ENCODE data around the gene TOP1.

The TOP1 gene

DNA sequence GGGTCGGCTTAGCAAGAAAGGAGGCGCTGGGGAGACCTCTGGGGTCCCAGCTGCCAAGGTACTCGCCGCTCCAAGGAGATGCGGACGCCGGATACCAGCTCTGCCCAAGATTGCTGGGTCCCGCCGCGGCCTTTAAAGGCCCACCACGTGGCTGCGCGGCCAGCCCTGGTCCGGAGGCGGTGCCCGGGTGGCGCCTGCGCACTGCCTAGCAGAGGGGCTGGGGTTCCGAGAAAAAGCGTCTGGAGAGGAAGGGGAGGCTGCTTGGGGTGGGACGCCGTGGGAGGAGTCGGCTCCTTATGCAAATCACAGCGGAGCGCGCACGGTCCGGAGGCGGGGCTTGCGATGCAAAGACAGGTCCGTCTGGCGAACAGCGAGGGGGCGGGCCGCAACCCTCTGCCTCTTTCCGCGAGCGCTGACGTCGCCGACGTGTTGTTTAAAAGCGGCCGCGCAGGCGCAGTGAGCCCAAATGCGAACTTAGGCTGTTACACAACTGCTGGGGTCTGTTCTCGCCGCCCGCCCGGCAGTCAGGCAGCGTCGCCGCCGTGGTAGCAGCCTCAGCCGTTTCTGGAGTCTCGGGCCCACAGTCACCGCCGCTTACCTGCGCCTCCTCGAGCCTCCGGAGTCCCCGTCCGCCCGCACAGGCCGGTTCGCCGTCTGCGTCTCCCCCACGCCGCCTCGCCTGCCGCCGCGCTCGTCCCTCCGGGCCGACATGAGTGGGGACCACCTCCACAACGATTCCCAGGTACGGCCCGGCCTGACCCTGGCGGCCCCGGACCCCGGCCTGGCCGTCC is at the start of gene TOP1:
TOP1 (plus strand) TSS at position 464 of the 791 bp plus-strand sequence; CDS start at position 710, 246 bp downstream.
- Histone ChIP-seq H3K9ac (ENCODE audit: low read depth in 1 of 2, low read length in 2 of 2) (peak within 1 kb of the TSS; percentile 86 to 100), H3K27ac (ENCODE audit: low read depth in 2 of 2, low read length in 2 of 2) (peak within 1 kb of the TSS; percentile 95 to 96), H3K36me3 (ENCODE audit: control insufficient read depth in 2 of 2, insufficient read depth in 2 of 2, low read length in 2 of 2) (no peaks in the 10 kb centered on the region), H3K9me3 (ENCODE audit: control insufficient read depth in 2 of 2, low read length in 2 of 2) (no peaks in the 10 kb centered on the region), H3K4me3 (ENCODE audit: low read length in 2 of 2) (peak within 1 kb of the TSS; percentile 85 to 98), H3K4me1 (ENCODE audit: control insufficient read depth in 2 of 2, insufficient read depth in 2 of 2, low read length in 2 of 2) (peaks cover 16% of the 10 kb centered on the region in 2 donors), H3K27me3 (ENCODE audit: control insufficient read depth in 2 of 2, insufficient read depth in 2 of 2, low read length in 2 of 2) (no peaks in the 10 kb centered on the region)

DNA sequence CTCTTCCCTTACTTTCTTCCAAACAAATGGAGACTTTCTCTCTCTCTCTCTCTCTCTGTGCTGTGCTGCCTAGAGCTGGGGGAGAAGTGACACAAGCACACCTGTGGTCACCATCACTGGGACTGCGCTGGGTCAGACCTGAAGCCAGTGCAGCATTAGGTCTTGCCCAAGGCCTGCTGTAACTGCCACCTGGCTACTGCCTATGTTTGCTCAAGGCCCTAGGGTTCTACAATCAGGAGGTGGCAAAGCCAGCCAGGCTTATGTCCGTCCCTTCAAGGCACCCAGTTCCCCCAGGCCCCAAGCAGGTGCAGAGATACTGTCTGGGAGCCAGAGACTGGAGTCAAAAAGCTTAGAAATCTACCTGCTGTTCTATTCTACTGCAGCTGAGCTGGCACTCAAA is 49.4 kb upstream of the TOP1 start:
- Histone ChIP-seq H3K27ac (ENCODE audit: low read depth in 2 of 2, low read length in 2 of 2) (no peak overlapping the region), H3K9ac (ENCODE audit: low read depth in 1 of 2, low read length in 2 of 2) (no peak overlapping the region), H3K4me1 (ENCODE audit: control insufficient read depth in 2 of 2, insufficient read depth in 2 of 2, low read length in 2 of 2) (no peaks in the 10 kb centered on the region), H3K9me3 (ENCODE audit: control insufficient read depth in 2 of 2, low read length in 2 of 2) (peaks cover 0 to 2% of the 10 kb centered on the region in 2 donors), H3K4me3 (ENCODE audit: low read length in 2 of 2) (no peak overlapping the region), H3K36me3 (ENCODE audit: control insufficient read depth in 2 of 2, insufficient read depth in 2 of 2, low read length in 2 of 2) (no peaks in the 10 kb centered on the region), H3K27me3 (ENCODE audit: control insufficient read depth in 2 of 2, insufficient read depth in 2 of 2, low read length in 2 of 2) (no peaks in the 10 kb centered on the region)

DNA sequence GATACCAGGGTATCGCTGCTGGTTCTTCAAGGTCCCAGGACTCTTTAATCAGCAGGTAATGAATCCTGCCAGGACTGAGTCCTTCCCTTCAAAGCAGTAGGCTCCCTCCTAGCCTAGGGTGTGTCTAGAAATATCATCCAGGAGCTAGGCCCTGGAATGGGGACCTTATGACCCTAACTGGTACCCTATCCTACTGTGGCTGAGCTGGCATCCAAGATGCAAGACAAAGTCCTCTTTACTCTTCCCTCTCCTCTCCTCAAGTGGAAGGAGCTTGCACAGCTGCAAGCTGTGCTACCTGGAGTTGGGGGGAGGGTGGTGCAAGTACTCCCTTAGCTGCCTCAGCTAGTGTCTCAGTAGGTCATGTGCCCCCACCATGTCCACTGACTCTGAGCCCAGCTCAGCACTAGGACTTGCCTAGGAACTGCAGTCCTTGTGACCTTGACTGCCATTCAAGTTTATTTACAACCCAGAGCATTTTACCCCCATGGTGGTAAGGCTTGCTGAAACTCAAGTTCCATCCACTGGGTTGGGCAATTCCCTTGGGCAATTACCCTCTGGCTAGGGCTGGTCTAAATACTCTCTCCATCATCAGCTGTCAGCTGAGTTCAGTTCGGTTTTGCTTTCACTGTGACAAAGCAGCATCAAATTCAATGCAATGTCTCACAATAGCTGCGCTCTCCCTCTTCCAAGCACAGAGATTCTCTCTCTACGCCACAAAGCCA is 48.4 kb upstream of the TOP1 start:
- H3K9ac ChIP-seq (ENCODE audit: low read depth in 1 of 2, low read length in 2 of 2), result no peak overlapping the region
- peaks cover 0 to 2% of the 10 kb centered on the region in 2 donors for H3K9me3 ChIP-seq (ENCODE audit: control insufficient read depth in 2 of 2, low read length in 2 of 2)
- no peaks in the 10 kb centered on the region for H3K27me3 ChIP-seq (ENCODE audit: control insufficient read depth in 2 of 2, insufficient read depth in 2 of 2, low read length in 2 of 2)

DNA sequence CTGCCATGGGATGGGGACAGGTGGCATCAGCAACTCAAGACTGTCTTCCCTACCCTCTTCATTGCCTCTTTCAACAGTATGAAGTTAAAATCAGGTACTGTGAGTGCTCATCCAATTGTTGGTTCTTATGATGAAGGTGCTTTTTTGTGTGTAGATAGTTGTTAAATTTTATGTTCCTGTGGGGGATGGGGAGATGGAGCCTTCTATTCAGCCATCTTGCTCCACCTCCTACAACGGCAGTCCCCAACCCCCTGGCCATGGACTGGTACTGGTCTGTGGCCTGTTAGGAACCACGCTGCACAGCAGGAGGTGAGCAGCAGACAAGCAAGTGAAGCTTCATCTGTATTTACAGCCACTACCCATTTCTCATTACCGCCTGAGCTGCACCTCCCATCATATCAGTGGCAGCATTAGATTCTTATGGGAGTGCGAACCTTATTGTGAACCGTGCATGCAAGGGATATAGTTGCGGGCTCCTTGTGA is 47.8 kb upstream of the TOP1 start:
- H3K36me3 ChIP-seq (ENCODE audit: control insufficient read depth in 2 of 2, insufficient read depth in 2 of 2, low read length in 2 of 2), result no peaks in the 10 kb centered on the region
- no peaks in the 10 kb centered on the region for H3K27me3 ChIP-seq (ENCODE audit: control insufficient read depth in 2 of 2, insufficient read depth in 2 of 2, low read length in 2 of 2)
- H3K4me1 ChIP-seq (ENCODE audit: control insufficient read depth in 2 of 2, insufficient read depth in 2 of 2, low read length in 2 of 2), result no peaks in the 10 kb centered on the region
- H3K27ac ChIP-seq (ENCODE audit: low read depth in 2 of 2, low read length in 2 of 2), result no peak overlapping the region
- peaks cover 0 to 2% of the 10 kb centered on the region in 2 donors for H3K9me3 ChIP-seq (ENCODE audit: control insufficient read depth in 2 of 2, low read length in 2 of 2)
- H3K4me3 ChIP-seq (ENCODE audit: low read length in 2 of 2), result no peak overlapping the region
- H3K9ac ChIP-seq (ENCODE audit: low read depth in 1 of 2, low read length in 2 of 2), result no peak overlapping the region

More for the DNA sequence above, 48.4 kb upstream of the TOP1 start:
- Histone ChIP-seq H3K36me3 (ENCODE audit: control insufficient read depth in 2 of 2, insufficient read depth in 2 of 2, low read length in 2 of 2) (no peaks in the 10 kb centered on the region), H3K27ac (ENCODE audit: low read depth in 2 of 2, low read length in 2 of 2) (no peak overlapping the region), H3K4me1 (ENCODE audit: control insufficient read depth in 2 of 2, insufficient read depth in 2 of 2, low read length in 2 of 2) (no peaks in the 10 kb centered on the region), H3K4me3 (ENCODE audit: low read length in 2 of 2) (no peak overlapping the region)

DNA sequence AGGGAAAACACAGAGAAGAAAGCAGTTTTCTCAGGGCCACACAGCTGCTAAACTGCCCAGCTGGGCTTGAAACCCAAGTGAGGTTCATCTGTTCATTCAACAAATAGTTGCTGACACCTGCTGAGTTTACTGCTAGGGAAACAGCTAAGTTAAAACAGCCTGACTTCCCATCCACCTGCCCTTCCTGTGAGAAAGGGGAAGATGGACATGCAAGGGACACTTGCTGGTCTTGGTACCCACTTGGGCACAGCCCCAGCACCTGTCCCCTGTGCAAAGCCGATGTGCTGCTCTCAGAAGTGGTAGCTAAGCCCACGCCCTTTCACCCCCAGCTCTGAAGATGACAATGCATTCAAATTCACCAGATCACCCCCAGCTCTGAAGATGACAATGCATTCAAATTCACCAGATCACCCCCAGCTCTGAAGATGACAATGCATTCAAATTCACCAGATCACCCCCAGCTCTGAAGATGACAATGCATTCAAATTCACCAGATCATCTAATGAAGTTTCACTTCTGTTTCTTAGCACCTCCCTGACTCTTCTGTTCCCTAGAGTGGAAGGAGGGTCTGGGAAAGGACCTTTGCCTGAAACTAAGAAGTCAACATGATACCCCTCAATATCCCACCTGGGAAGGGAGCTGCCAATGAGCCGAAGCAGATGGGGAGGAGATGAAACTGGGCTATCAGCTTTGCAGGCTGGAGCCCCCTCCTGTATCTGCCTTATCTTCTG is 46.0 kb upstream of the TOP1 start:
- Histone ChIP-seq H3K27me3 (ENCODE audit: control insufficient read depth in 2 of 2, insufficient read depth in 2 of 2, low read length in 2 of 2) (no peaks in the 10 kb centered on the region), H3K27ac (ENCODE audit: low read depth in 2 of 2, low read length in 2 of 2) (no peak overlapping the region), H3K9ac (ENCODE audit: low read depth in 1 of 2, low read length in 2 of 2) (no peak overlapping the region), H3K4me3 (ENCODE audit: low read length in 2 of 2) (no peak overlapping the region), H3K36me3 (ENCODE audit: control insufficient read depth in 2 of 2, insufficient read depth in 2 of 2, low read length in 2 of 2) (no peaks in the 10 kb centered on the region), H3K4me1 (ENCODE audit: control insufficient read depth in 2 of 2, insufficient read depth in 2 of 2, low read length in 2 of 2) (no peaks in the 10 kb centered on the region), H3K9me3 (ENCODE audit: control insufficient read depth in 2 of 2, low read length in 2 of 2) (no peaks in the 10 kb centered on the region)

DNA sequence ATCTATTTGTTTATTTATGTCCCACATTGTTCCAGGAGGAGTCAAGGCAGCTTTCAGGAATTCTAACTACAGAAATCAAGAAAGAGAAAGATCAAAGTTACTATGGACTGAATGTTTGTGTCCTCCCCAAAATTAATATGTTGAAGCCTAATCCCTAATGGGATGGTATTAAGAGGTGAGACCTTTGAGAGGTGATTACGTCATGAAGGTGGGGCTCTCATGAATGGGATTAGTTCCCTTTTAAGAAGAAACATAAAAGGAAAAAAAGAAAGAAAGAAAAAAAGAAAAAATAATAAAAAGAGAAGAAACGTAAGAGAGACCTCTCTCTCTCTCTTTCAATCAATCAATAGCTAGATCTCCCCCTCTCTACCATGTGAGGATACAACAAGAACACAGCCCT is 44.7 kb upstream of the TOP1 start:
- Histone ChIP-seq H3K27me3 (ENCODE audit: control insufficient read depth in 2 of 2, insufficient read depth in 2 of 2, low read length in 2 of 2) (no peaks in the 10 kb centered on the region), H3K27ac (ENCODE audit: low read depth in 2 of 2, low read length in 2 of 2) (no peak overlapping the region), H3K4me1 (ENCODE audit: control insufficient read depth in 2 of 2, insufficient read depth in 2 of 2, low read length in 2 of 2) (no peaks in the 10 kb centered on the region), H3K9ac (ENCODE audit: low read depth in 1 of 2, low read length in 2 of 2) (no peak overlapping the region), H3K9me3 (ENCODE audit: control insufficient read depth in 2 of 2, low read length in 2 of 2) (no peaks in the 10 kb centered on the region), H3K4me3 (ENCODE audit: low read length in 2 of 2) (no peak overlapping the region), H3K36me3 (ENCODE audit: control insufficient read depth in 2 of 2, insufficient read depth in 2 of 2, low read length in 2 of 2) (no peaks in the 10 kb centered on the region)

DNA sequence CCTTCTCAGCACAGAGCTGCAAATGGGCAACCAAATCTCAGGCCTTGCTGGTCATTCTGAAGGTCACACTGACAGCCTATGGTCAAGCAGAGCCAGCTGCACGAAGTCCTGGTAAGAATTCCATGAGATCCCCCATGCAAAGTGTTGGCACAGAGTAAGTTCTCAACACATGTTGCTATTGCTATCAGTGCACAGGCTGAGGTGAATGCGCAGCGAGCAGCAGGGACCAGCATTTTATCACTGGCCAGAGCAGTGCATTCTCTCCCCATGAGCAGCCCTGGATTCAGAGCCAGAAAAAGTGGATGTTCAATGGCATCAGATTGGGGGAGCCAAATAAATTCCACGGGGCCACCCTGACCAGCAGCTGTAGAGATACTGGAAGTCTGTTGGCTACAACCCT is 44.1 kb upstream of the TOP1 start:
- no peaks in the 10 kb centered on the region for H3K27me3 ChIP-seq (ENCODE audit: control insufficient read depth in 2 of 2, insufficient read depth in 2 of 2, low read length in 2 of 2)
- no peaks in the 10 kb centered on the region for H3K4me1 ChIP-seq (ENCODE audit: control insufficient read depth in 2 of 2, insufficient read depth in 2 of 2, low read length in 2 of 2)

DNA sequence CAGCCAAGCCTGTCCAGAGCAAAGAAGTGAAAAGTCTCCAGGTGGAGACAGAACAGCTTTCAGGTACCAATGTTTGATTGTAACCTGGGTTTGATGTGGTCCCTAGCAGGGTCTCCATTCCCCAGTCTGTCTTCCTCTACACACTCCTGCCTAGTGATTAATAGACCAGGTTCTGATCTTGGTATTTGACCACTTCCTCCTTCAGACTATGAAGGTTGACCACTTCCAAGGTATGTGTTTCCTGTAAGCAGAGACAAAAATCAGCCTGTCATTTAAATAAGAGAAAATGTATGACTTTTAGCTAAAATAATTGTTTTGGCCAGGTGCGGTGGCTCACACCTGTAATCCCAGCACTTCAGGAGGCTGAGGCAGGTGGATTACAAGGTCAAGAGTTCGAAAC is 41.8 kb upstream of the TOP1 start:
- Histone ChIP-seq H3K9ac (ENCODE audit: low read depth in 1 of 2, low read length in 2 of 2) (no peak overlapping the region), H3K9me3 (ENCODE audit: control insufficient read depth in 2 of 2, low read length in 2 of 2) (no peaks in the 10 kb centered on the region), H3K27ac (ENCODE audit: low read depth in 2 of 2, low read length in 2 of 2) (no peak overlapping the region), H3K36me3 (ENCODE audit: control insufficient read depth in 2 of 2, insufficient read depth in 2 of 2, low read length in 2 of 2) (no peaks in the 10 kb centered on the region), H3K27me3 (ENCODE audit: control insufficient read depth in 2 of 2, insufficient read depth in 2 of 2, low read length in 2 of 2) (no peaks in the 10 kb centered on the region), H3K4me3 (ENCODE audit: low read length in 2 of 2) (no peak overlapping the region), H3K4me1 (ENCODE audit: control insufficient read depth in 2 of 2, insufficient read depth in 2 of 2, low read length in 2 of 2) (peaks cover 5 to 10% of the 10 kb centered on the region in 2 donors)

More for the DNA sequence above, 44.1 kb upstream of the TOP1 start:
- H3K9me3 ChIP-seq (ENCODE audit: control insufficient read depth in 2 of 2, low read length in 2 of 2), result no peaks in the 10 kb centered on the region
- H3K4me3 ChIP-seq (ENCODE audit: low read length in 2 of 2), result no peak overlapping the region
- H3K9ac ChIP-seq (ENCODE audit: low read depth in 1 of 2, low read length in 2 of 2), result no peak overlapping the region
- no peak overlapping the region for H3K27ac ChIP-seq (ENCODE audit: low read depth in 2 of 2, low read length in 2 of 2)
- H3K36me3 ChIP-seq (ENCODE audit: control insufficient read depth in 2 of 2, insufficient read depth in 2 of 2, low read length in 2 of 2), result no peaks in the 10 kb centered on the region

DNA sequence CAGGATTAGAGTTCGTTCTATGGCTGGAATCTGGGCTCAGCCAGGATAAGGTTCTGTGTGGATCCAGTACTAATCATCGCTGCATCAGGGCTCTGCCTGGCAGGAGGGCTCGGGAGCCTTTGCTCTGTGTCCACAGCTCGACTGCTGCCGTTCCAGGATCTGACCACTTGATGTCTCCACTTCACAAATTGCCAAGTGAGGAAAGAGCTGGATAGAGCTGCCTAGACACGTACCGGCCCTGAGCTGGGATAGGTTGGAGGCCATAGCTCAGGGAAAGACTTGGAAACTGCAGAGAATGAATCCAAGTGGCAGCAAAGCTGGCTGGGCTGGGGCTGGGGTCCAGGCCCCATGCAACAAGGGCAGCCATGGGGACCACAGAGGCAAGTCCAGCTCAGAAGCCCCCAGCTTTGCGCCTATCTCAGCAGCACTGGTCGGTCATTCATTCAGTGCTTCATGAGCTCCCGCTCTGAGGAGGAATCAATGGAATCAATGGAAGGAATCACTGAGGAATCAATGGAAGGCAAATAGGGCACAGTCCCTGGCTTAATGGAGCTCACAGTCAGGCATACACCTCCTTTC is 38.0 kb upstream of the TOP1 start:
- peak overlapping the region in 1 of 2 donors; percentile 40 for H3K27ac ChIP-seq (ENCODE audit: low read depth in 2 of 2, low read length in 2 of 2)
- H3K9me3 ChIP-seq (ENCODE audit: control insufficient read depth in 2 of 2, low read length in 2 of 2), result no peaks in the 10 kb centered on the region
- H3K36me3 ChIP-seq (ENCODE audit: control insufficient read depth in 2 of 2, insufficient read depth in 2 of 2, low read length in 2 of 2), result no peaks in the 10 kb centered on the region
- no peaks in the 10 kb centered on the region for H3K27me3 ChIP-seq (ENCODE audit: control insufficient read depth in 2 of 2, insufficient read depth in 2 of 2, low read length in 2 of 2)
- H3K9ac ChIP-seq (ENCODE audit: low read depth in 1 of 2, low read length in 2 of 2), result no peak overlapping the region
- H3K4me3 ChIP-seq (ENCODE audit: low read length in 2 of 2), result peak overlapping the region in 1 of 2 donors; percentile 20
- H3K4me1 ChIP-seq (ENCODE audit: control insufficient read depth in 2 of 2, insufficient read depth in 2 of 2, low read length in 2 of 2), result peaks cover 5 to 10% of the 10 kb centered on the region in 2 donors
